Measurements from ENCODE around the gene HS6ST1. TPM values are rescaled to one million over a fixed set of nuclear protein-coding genes. Genes with fewer than 3 reads are reported as not detected.
"Not testable (repeated sequence)": the region's sequence is repeated elsewhere in the genome, so short reads cannot be mapped to it uniquely, and the experiment has no call there.

HS6ST1 gene
- total RNA-seq, 3 donors from 2014 or later (not counting 1 experiment from before 2014, with no cell fraction given), result 18.9 to 35.9 (median 28.8) TPM

GRCh38 chr2:128319631-128320191, 1.0 kb upstream of the HS6ST1 start:
- WGBS (ENCODE audit: insufficient coverage), result 89% methylated on average over 37 of the region's 38 CpGs
- Histone ChIP-seq H3K9me3 (ENCODE audit: control insufficient read depth, insufficient read depth, low read length) (no peaks in the 10 kb centered on the region), H3K36me3 (ENCODE audit: control insufficient read depth, insufficient read depth, low read length) (no peaks in the 10 kb centered on the region), H3K27me3 (ENCODE audit: control insufficient read depth, insufficient read depth, low read length) (no peaks in the 10 kb centered on the region), H3K27ac (ENCODE audit: low read length) (no peak overlapping the region), H3K4me1 (ENCODE audit: control insufficient read depth, insufficient read depth, low read length) (peaks cover 47% of the 10 kb centered on the region), H3K4me3 (ENCODE audit: low read length) (no peak overlapping the region)
- H3K27me3 Mint-ChIP-seq (ENCODE audit: low read depth in 2 of 2), result peaks cover 0 to 5% of the 10 kb centered on the region in 2 donors
- H3K4me3 Mint-ChIP-seq, result peak overlapping the region; percentile 79
- ATAC-seq (no peak), DNase-seq (no peak)
- intact Hi-C loops (cut with micrococcal nuclease), result loop anchor here (5.0 kb wide), 1 partner anchor 47 kb away; no protein-coding TSS in a partner anchor
- H3K27ac Mint-ChIP-seq, result no peak overlapping the region
- no peaks in the 10 kb centered on the region for H3K9me3 Mint-ChIP-seq
- TF ChIP-seq, protein P1, sequence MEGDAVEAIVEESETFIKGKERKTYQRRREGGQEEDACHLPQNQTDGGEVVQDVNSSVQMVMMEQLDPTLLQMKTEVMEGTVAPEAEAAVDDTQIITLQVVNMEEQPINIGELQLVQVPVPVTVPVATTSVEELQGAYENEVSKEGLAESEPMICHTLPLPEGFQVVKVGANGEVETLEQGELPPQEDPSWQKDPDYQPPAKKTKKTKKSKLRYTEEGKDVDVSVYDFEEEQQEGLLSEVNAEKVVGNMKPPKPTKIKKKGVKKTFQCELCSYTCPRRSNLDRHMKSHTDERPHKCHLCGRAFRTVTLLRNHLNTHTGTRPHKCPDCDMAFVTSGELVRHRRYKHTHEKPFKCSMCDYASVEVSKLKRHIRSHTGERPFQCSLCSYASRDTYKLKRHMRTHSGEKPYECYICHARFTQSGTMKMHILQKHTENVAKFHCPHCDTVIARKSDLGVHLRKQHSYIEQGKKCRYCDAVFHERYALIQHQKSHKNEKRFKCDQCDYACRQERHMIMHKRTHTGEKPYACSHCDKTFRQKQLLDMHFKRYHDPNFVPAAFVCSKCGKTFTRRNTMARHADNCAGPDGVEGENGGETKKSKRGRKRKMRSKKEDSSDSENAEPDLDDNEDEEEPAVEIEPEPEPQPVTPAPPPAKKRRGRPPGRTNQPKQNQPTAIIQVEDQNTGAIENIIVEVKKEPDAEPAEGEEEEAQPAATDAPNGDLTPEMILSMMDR (IDR thresholded peaks at IDR 0.05), result no peak
- H3K36me3 Mint-ChIP-seq, result no peaks in the 10 kb centered on the region
- peaks cover 39 to 44% of the 10 kb centered on the region in 2 donors for H3K4me1 Mint-ChIP-seq

- not testable (repeated sequence) for H3K9me3 Mint-ChIP-seq; H3K36me3 Mint-ChIP-seq; H3K9me3 ChIP-seq (ENCODE audit: control insufficient read depth, insufficient read depth, low read length); H3K27me3 ChIP-seq (ENCODE audit: control insufficient read depth, insufficient read depth, low read length); H3K27ac ChIP-seq (ENCODE audit: low read length); H3K27ac Mint-ChIP-seq; H3K27me3 Mint-ChIP-seq (ENCODE audit: low read depth in 2 of 2); H3K36me3 ChIP-seq (ENCODE audit: control insufficient read depth, insufficient read depth, low read length)
- intact Hi-C loops (cut with micrococcal nuclease), result loop anchor here (5.0 kb wide), 1 partner anchor 46 kb away; no protein-coding TSS in a partner anchor
- under 1% methylated on average over 28 of the region's 55 CpGs for WGBS (ENCODE audit: insufficient coverage)
- Histone ChIP-seq H3K4me3 (ENCODE audit: low read length) (peak overlapping the region; percentile 19), H3K4me1 (ENCODE audit: control insufficient read depth, insufficient read depth, low read length) (peaks cover 48% of the 10 kb centered on the region)
- ATAC-seq (peak; percentile 6 to 20 (median 18)), DNase-seq (peak; percentile 34 to 52)
- H3K4me1 Mint-ChIP-seq, result peaks cover 46 to 53% of the 10 kb centered on the region in 2 donors
- peak overlapping the region; percentile 49 for H3K4me3 Mint-ChIP-seq
Measured at GRCh38 chr2:128318245-128318644, 423 bp downstream of the HS6ST1 start.

DNA sequence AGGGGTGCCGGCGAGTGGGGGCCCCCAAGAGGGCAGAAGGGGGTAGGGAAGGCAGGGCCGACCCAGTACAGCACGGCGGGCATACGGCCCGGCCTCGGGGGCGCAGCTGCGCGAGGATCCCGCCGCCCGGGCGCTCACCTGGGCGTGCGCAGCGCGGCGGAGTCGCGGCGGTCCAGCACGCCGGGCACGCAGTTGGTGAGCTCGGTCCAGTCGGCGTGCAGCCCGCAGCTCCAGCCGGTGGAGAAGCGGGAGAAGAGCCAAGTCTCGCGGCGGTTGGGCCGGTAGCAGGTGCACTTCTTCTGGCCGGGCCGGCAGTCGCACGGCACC, 806 bp downstream of the HS6ST1 start:
- Histone ChIP-seq H3K4me3 (ENCODE audit: low read length) (peak overlapping the region; percentile 61), H3K4me1 (ENCODE audit: control insufficient read depth, insufficient read depth, low read length) (peaks cover 48% of the 10 kb centered on the region)
- intact Hi-C loops (cut with micrococcal nuclease), result loop anchor here (5.0 kb wide), 1 partner anchor 46 kb away; no protein-coding TSS in a partner anchor
- H3K36me3 ChIP-seq (ENCODE audit: control insufficient read depth, insufficient read depth, low read length); H3K27me3 Mint-ChIP-seq (ENCODE audit: low read depth in 2 of 2); DNase-seq; ATAC-seq; H3K27ac ChIP-seq (ENCODE audit: low read length); H3K36me3 Mint-ChIP-seq; H3K9me3 Mint-ChIP-seq; H3K27me3 ChIP-seq (ENCODE audit: control insufficient read depth, insufficient read depth, low read length); H3K9me3 ChIP-seq (ENCODE audit: control insufficient read depth, insufficient read depth, low read length): not testable (repeated sequence)
- peak overlapping the region; percentile 95 for H3K4me3 Mint-ChIP-seq
- peak overlapping the region in 1 of 2 donors; percentile 78 for H3K27ac Mint-ChIP-seq
- 0% methylated on average over 20 of the region's 40 CpGs for WGBS (ENCODE audit: insufficient coverage)
- H3K4me1 Mint-ChIP-seq, result peaks cover 49 to 55% of the 10 kb centered on the region in 2 donors

DNA sequence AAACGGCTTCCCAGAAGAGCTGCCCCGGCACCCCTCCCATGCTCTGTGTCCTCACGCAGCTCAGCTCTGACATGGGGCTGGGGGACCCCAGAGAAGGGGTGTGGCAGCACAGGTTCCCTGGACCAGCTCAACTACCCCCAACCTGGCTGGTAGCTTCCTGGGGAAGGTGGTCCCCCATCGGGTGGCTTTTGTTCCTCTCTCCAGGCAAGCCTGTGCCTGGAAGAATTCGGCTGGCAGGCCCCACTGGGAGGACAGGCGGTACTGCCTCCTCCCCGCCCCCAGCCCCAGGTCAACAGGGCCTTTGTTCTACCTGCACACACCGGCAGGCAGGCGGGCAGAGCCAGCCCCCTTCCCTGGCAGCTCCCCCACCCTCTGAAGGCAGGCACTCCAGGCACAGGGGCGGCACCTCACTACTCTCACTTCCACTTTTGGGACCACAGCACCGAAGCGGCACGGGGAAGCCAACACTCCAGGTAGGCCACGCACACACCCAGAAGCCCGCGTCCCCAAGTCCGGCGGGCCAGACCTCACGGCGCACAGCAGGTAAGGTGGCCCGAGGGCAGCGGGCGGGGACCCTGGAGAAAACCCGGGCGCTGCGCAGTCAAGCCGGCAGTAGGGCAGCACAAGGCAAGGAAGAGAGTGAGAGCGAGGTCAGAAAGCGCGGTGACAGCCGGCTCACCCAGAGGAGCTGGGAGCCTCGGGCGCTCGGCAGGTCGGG, 1.3 kb downstream of the HS6ST1 start:
- Mint-ChIP-seq H3K27me3 (ENCODE audit: low read depth in 2 of 2) (peaks cover 0 to 3% of the 10 kb centered on the region in 2 donors), H3K36me3 (no peaks in the 10 kb centered on the region), H3K9me3 (no peaks in the 10 kb centered on the region), H3K4me1 (peaks cover 50 to 57% of the 10 kb centered on the region in 2 donors), H3K27ac (peak overlapping the region in 1 of 2 donors; percentile 78), H3K4me3 (peak overlapping the region; percentile 95)
- 4% methylated on average over 35 of the region's 35 CpGs for WGBS (ENCODE audit: insufficient coverage)
- Histone ChIP-seq H3K4me1 (ENCODE audit: control insufficient read depth, insufficient read depth, low read length) (peaks cover 46% of the 10 kb centered on the region), H3K27ac (ENCODE audit: low read length) (no peak overlapping the region), H3K27me3 (ENCODE audit: control insufficient read depth, insufficient read depth, low read length) (no peaks in the 10 kb centered on the region), H3K9me3 (ENCODE audit: control insufficient read depth, insufficient read depth, low read length) (no peaks in the 10 kb centered on the region), H3K4me3 (ENCODE audit: low read length) (peak overlapping the region; percentile 61), H3K36me3 (ENCODE audit: control insufficient read depth, insufficient read depth, low read length) (no peaks in the 10 kb centered on the region)
- no peak for ATAC-seq
- TF ChIP-seq, protein P1 (IDR thresholded peaks at IDR 0.05), result no peak
- intact Hi-C loops (cut with micrococcal nuclease), result loop anchor here (5.0 kb wide), 1 partner anchor 45 kb away; no protein-coding TSS in a partner anchor
- DNase-seq, result peak; percentile 22 to 37

Data from natural killer cell (primary cell).